Purkinje cell (primary cell): ENCODE data around the gene CEP350. TPM values are rescaled to one million over a fixed set of nuclear protein-coding genes. Genes with fewer than 3 reads are reported as not detected.

Source experiments
- polyA plus RNA-seq: library from polyadenylated mRNA; unstranded; fragments of >200 nt; fragmentation: Nextera tagmentation; gene quantifications from 2 replicates; pipeline ENCODE4 v1.2.1, GENCODE V29; 2014

CEP350 gene, protein sequence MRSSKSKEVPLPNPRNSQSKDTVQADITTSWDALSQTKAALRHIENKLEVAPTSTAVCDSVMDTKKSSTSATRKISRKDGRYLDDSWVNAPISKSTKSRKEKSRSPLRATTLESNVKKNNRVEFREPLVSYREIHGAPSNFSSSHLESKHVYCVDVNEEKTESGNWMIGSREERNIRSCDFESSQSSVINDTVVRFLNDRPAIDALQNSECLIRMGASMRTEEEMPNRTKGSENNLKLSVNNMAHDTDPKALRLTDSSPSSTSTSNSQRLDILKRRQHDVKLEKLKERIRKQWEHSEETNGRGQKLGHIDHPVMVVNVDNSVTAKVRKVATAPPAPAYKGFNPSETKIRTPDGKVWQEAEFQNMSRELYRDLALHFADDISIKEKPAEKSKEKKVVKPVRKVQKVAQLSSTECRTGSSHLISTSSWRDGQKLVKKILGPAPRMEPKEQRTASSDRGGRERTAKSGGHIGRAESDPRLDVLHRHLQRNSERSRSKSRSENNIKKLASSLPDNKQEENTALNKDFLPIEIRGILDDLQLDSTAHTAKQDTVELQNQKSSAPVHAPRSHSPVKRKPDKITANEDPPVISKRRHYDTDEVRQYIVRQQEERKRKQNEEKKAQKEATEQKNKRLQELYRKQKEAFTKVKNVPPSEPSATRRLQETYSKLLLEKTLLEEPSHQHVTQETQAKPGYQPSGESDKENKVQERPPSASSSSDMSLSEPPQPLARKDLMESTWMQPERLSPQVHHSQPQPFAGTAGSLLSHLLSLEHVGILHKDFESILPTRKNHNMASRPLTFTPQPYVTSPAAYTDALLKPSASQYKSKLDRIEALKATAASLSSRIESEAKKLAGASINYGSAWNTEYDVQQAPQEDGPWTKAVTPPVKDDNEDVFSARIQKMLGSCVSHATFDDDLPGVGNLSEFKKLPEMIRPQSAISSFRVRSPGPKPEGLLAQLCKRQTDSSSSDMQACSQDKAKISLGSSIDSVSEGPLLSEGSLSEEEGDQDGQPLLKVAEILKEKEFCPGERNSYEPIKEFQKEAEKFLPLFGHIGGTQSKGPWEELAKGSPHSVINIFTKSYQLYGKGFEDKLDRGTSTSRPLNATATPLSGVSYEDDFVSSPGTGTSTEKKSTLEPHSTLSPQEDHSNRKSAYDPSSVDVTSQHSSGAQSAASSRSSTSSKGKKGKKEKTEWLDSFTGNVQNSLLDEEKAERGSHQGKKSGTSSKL (N-terminal part only)
- 13.4 and 22.9 TPM in 2 replicates for polyA plus RNA-seq

GRCh38 chr1:179954493-179955286, at the start of gene CEP350:
Gene CEP350, plus strand, starts transcription at chr1:179954810. Its CDS starts 31,372 bp downstream, at chr1:179986182.

GRCh38 chr1:180154325-180155181, 199.9 kb downstream of the CEP350 start, which contains the start of gene QSOX1:
Gene QSOX1, plus strand, starts transcription at chr1:180154869. Its CDS starts 39 bp downstream, at chr1:180154908.

Other genes with a start within 250 kb of the CEP350 start
- gene FAM163A, start 211.5 kb upstream of the CEP350 start, polyA plus RNA-seq: not detected in 2 replicates
- 16.3 and 25.9 TPM in 2 replicates for gene TOR1AIP2, start 77.0 kb upstream of the CEP350 start, polyA plus RNA-seq
- gene TOR1AIP1, start 72.5 kb upstream of the CEP350 start, polyA plus RNA-seq: 17.1 and 22.5 TPM in 2 replicates
- 33.0 and 65.4 TPM in 2 replicates for gene QSOX1, start 200.1 kb downstream of the CEP350 start, polyA plus RNA-seq